SKM-1 (cell line): ENCODE results near the gene SPG11.
"Not testable (repeated sequence)": the region's sequence is repeated elsewhere in the genome, so short reads cannot be mapped to it uniquely, and the experiment has no call there.

Experiments used
- DNase-seq: peaks from one replicate; lab custom pipeline; 2025; ENCODE audit not compliant: unreplicated experiment; lab: John Stamatoyannopoulos, UW

Gene SPG11

GRCh38 chr15:44636976-44637375 lies 26.5 kb downstream of the SPG11 start:
- no peak for DNase-seq

- no peak for DNase-seq
These were observed 29.9 kb downstream of the SPG11 start for GRCh38 chr15:44633603-44634002.

DNA sequence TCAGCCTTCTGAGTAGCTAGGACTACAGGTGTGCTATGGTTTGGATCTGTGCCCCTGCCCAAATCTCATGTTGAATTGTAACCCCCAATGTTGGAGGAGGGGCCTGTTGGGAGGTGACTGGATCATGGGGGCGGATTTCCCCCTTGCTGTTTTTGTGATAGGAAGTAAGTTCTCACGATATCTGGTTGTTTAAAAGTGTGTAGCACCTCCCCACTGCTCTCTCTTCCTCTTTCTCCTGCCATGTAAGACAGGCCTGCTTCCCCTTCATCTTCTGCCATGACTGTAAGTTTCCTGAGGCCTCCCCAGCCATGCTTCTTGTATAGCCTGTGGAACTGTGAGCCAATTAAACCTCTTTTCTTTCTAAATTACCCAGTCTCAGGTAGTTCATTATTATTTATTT lies 38.2 kb downstream of the SPG11 start:
- DNase-seq = not testable (repeated sequence)

DNA sequence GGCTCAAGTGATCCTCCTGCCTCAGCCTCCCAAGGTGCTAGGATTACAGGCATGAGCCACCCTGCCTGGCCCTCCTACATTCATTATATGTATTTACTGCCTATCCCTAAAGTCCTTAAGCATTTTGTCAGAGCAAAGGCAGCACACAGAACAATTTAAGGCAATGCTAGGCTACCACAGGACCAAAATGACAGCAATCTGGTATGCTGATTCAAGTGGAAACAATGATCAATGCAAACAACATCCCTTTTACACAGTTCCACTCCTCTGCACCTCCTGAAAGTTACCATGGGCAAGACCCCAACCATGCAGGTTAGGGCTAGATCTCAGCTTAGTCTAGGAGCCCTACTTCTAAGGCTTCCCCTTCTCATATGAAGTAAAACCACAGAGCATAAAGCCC lies 40.3 kb downstream of the SPG11 start:
- DNase-seq = no peak

- no peak for DNase-seq
These were observed 43.4 kb downstream of the SPG11 start for GRCh38 chr15:44620081-44620480.

- no peak for DNase-seq
These were observed 46.5 kb downstream of the SPG11 start for GRCh38 chr15:44616974-44617373.

DNA sequence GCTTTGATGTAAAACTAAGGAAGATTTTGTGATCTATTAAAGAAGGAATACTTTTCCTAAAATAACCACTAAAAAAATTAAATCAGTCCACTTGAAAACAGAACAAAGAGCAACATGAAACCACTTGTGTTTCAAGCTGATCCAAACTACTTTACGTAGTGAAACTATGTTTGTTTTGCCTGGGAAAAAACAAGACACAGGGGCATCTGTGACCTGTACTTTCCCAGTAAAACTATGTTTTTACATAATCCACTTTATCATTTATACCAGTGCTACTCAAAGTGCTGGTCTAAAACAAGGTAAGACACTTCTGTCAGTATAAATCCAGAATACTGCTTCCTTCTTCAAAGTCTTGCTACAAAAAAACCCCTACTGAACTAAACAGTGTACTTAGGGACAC lies 56.7 kb downstream of the SPG11 start:
- no peak for DNase-seq

- no peak for DNase-seq
These were observed 60.3 kb downstream of the SPG11 start for GRCh38 chr15:44603126-44603525.

- no peak for DNase-seq
These were observed 64.6 kb downstream of the SPG11 start for GRCh38 chr15:44598892-44599291.

DNA sequence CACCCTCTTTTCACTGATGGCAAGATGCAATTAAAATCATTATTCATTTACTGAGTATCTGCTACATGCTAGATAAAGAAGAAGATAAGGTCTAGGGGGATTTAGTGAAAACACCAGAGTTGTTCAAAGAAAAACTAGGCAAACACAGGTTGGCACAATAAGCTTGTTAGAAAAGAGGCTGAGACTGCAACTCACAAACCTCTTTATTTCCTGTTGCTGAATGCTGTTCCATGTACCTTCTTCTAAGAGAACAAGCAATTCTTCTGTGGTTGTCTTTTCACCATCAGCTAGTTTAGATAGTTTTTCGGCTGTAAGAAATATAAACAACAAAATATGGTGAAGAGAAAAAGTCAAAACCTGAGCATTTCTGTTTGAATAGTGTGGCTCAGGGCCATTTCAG lies 65.4 kb downstream of the SPG11 start:
- no peak for DNase-seq

DNA sequence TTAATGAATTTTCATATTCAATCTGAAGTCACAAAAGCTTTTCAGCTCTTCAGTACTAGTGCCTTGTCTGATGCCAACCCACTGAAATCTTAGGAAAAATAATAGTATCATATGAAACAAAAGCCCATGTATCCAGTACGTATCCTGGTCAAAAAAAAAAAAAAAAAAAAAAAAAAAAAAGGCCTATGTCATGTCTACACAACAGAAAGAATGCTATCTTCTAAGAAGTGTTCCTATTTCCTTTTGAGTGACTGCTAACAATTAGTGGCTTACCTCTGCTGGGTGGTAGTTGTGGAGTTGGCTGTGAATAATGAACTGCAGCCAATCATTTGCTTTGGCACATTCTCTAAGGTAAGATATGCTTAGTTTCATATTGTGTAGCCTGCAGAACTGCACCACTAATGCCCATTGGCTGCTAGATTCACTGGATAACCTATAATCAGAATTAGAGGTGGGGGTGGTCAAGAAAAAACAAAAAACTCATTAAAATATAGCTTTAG lies 66.9 kb downstream of the SPG11 start:
- no peak for DNase-seq

DNA sequence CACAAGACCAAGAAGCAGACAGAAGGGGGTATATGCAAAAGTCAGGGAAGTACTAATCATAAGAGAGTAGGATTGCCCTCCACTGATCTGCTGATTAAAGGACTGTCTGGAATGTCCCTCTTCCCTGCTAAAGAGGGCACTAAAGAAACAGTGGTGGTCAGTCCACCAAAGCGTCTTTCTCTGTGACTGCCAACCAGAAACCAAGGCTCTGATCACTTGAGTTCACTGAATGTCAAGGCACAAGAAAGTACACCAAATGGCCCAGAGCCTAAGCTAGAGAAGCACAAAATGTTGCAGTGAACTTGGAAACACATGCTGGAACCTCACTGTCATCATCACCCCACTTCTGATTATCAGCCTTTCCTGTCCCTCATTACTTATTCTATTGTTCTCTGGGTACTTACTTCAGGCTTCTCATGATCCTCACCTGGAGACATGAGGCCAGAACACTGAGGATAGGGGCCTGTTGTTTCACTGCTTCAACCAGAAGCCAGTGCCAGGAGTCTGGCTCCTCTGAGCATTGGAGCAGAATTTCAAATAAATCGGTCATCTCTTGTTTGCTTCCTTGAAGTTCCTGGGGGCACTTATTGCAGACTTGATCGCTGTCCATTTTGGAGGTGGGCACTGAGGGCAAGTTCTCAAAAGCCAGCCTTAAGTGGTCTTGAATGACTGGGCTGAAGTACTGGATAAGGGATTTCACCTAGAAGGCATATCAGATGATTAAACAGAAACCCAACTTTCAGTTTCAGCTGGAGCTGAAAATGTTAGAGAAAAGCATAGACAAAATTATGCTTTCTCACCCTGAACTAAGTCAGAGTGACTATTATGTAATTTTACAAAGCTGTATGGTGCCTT lies 67.6 kb downstream of the SPG11 start:
- no peak for DNase-seq

GRCh38 chr15:44595246-44595645 lies 68.2 kb downstream of the SPG11 start:
- no peak for DNase-seq

DNA sequence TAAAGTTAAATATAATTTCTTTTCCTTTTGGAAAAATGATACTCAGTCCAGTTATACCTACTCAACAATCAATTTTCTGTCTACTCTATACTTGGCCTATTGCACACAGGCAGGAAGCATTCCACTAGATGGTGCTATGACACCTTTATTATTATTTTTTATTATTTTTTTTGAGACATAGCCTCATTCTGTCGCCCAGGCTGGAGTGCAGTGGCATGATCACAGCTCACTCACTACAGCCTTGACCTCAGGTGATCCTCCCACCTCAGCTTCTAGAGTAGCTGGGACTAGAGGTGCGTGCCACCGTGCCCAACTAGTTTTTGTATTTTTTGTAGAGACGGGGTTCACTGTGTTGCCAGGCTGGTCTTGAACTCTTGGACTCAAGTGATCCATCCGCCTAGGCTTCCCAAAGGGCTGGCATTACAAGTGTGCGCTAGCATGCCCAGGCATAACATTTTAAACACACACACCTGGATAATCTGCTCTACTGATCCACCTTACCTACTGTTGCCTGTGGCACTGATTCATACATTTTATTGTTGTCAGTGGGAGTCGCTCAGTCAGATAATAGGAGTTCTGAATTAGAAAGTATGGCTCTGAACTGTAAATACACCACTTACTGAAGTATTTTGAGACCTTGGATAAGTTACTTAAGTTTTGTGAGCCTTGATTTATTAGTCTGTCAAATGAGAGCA lies 70.3 kb downstream of the SPG11 start:
- DNase-seq = no peak

DNA sequence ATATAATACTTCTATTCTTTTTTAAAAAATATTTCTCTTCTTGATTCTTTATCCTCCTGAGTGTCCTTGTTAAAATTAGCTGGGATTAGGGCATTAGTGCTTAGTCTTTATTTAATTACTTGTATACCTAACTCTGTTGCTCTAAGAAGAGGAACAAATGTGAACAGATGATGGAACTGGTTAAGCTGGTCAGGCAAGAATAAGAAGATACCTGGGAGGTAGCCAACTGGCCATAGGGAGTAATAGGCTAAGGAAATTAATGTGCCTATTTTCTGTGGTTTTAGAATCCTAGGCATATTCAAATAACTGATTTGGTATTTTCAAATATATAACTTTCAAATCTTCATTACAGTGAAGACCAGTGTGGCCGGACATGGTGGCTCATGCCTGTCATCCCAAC lies 72.1 kb downstream of the SPG11 start:
- DNase-seq = no peak

GRCh38 chr15:44588541-44588940 lies 74.9 kb downstream of the SPG11 start:
- DNase-seq = no peak

DNA sequence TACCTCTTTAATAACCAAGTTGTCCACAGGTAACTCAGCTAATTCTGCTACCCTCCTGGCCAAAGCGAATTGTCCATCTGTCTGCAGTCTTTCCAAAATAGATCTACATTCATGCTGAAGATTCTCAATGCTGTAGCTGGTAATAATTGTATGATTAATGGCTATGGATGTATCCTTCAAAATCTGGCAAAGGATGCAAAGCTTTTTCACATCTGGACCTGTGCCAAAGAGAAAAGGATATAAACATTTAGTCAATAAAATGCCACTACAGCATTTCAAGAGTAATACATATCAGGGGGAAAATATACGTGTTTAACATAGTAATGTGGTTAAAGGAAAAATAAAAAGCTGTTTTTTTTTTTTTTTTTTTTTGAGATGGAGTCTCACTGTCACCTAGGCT lies 77.8 kb downstream of the SPG11 start:
- no peak for DNase-seq

GRCh38 chr15:44584162-44584749 lies 79.2 kb downstream of the SPG11 start:
- no peak for DNase-seq

DNA sequence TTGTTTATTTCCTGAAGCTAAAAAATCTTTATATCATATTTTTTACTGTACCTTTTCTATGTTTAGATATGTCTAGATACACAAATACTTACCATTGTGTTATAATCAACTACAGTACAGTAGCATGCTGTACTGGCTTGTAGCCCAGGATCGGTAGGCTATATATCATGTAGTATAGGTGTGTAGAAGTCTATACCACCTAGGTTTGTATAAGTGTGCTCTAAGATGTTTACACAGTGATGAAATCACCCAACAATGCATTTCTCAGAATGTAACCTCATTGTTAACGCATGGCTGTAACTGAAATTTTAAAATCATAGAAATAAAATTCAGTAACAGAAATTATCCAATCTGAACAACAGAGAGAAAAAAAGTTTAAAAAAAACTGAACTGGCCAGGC lies 83.4 kb downstream of the SPG11 start:
- DNase-seq = no peak

DNA sequence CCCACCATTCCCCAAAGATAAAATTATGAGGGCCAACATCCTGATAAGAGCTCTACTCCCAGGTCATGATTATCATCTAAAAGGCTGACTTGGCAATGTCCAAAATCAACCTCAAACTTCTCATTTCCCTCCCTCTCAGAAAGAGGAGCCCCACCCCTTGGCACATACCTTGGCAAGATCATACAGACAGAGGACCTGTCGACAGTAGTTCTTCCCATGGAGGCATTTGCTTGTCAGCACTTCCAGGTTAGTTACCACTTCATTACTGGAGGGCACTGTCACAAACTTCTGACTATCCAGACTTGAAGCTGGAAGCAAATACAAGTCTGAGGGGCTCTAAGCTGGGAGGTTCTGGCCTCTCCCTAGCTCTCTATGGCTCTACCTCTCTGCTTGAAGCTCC lies 88.7 kb downstream of the SPG11 start:
- no peak for DNase-seq

- DNase-seq = no peak
These were observed 90.1 kb downstream of the SPG11 start for GRCh38 chr15:44573386-44573785.

- no peak for DNase-seq
These were observed 93.1 kb downstream of the SPG11 start for GRCh38 chr15:44570361-44570760.
